CD4-positive, alpha-beta T cell (primary cell): ENCODE data around the gene HNRNPU. TPM values are rescaled to one million over a fixed set of nuclear protein-coding genes. Genes with fewer than 3 reads are reported as not detected.

Source experiments
- ATAC-seq: fragments of 200-7000 bp; cut with Tn5 transposase; one replicate; pipeline ENCODE4 v1.10.0; 2022; ENCODE audit warnings: mild to moderate bottlenecking; ENCODE audit not compliant: poor library complexity
- CTCF ChIA-PET: fragments of 350-600 bp; sonication (Branson Sonifier 250); formaldehyde crosslinking; loops from one replicate; lab custom pipeline; 2021; ENCODE audit warnings: antibody characterized with exemption, inconsistent platforms; lab: Charles Lee
- POLR2A ChIA-PET: fragments of 350-600 bp; sonication (Branson Sonifier 250); formaldehyde crosslinking; loops from one replicate; lab custom pipeline; 2021; ENCODE audit warnings: antibody characterized with exemption, inconsistent platforms; lab: Charles Lee
- DNase-seq, 14 experiments: peaks; one replicate each; pipeline ENCODE4 v3.0.0-alpha.2; 2013 to 2020; ENCODE audit warnings: mixed read lengths in 2 of 14
- H3K27ac ChIP-seq, 2 donors: one replicate each; pipeline versions ENCODE4 v1.5.1 to v1.7.0; 2013; ENCODE audit warnings: low read length in 2 of 2, low read depth in 1 of 2, mild to moderate bottlenecking in 1 of 2
- H3K27me3 ChIP-seq, 2 experiments: 1 replicate in 1 of 2; 2 replicates in 1 of 2; pipeline versions ENCODE4 v1.6.1 to v1.7.0; 2013; ENCODE audit warnings: low read length in 2 of 2, control low read depth in 1 of 2, mild to moderate bottlenecking in 1 of 2, moderate library complexity in 1 of 2; ENCODE audit not compliant: insufficient read depth in 2 of 2, control insufficient read depth in 1 of 2
- H3K36me3 ChIP-seq: one replicate; pipeline ENCODE4 v1.6.1; 2013; ENCODE audit warnings: low read length, control low read depth; ENCODE audit not compliant: insufficient read depth
- H3K4me1 ChIP-seq: one replicate; pipeline ENCODE4 v1.6.1; 2013; ENCODE audit warnings: low read length, control low read depth; ENCODE audit not compliant: insufficient read depth
- H3K4me3 ChIP-seq: one replicate; pipeline ENCODE4 v1.5.1; 2013; ENCODE audit warnings: mild to moderate bottlenecking, low read length, moderate library complexity
- H3K9me3 ChIP-seq, 2 experiments: 1 replicate in 1 of 2; 2 replicates in 1 of 2; pipeline versions ENCODE4 v1.6.1 to v1.7.0; 2013; ENCODE audit warnings: low read length in 2 of 2, mild to moderate bottlenecking in 2 of 2, control low read depth in 1 of 2, moderate library complexity in 1 of 2; ENCODE audit not compliant: control insufficient read depth in 1 of 2, insufficient read depth in 1 of 2
- H3K27ac Mint-ChIP-seq: one replicate; pipeline ENCODE4 v1.8.0; 2020; ENCODE audit warnings: mixed read lengths
- H3K27me3 Mint-ChIP-seq: one replicate; pipeline ENCODE4 v1.8.0; 2021; ENCODE audit warnings: mixed read lengths
- H3K36me3 Mint-ChIP-seq: one replicate; pipeline ENCODE4 v1.8.0; 2021; ENCODE audit warnings: low read depth, mixed read lengths
- H3K4me1 Mint-ChIP-seq: one replicate; pipeline ENCODE4 v1.8.0; 2021; ENCODE audit warnings: low read depth, mixed read lengths
- H3K4me3 Mint-ChIP-seq: one replicate; pipeline ENCODE4 v1.8.0; 2020; ENCODE audit warnings: mild to moderate bottlenecking, mixed read lengths
- H3K9me3 Mint-ChIP-seq: one replicate; pipeline ENCODE4 v1.8.0; 2020; ENCODE audit warnings: mixed read lengths
- intact Hi-C, 2 experiments: fragments of 100-400 bp; cut with DNase I in 1 of 2; cut with micrococcal nuclease in 1 of 2; formaldehyde crosslinking; loops; one replicate each; pipeline versions ENCODE4 v1.15.1 to v1.9.0; 2023 to 2025; cut with DNase I, micrococcal nuclease
- total RNA-seq, 174 experiments: library from RNA in 2 of 174; stranded (reverse) in 2 of 174; gene quantifications; one replicate each; pipeline ENCODE4 v1.2.3 and lab custom pipeline; 2021 to 2026
- TF ChIP-seq, protein P1 (sequence below): fragments of 200-600 bp; IDR thresholded peaks from one replicate; pipeline ENCODE4 v1.8.0; 2022; ENCODE audit warnings: antibody characterized with exemption, mild to moderate bottlenecking

HNRNPU gene
- total RNA-seq, 2 experiments from 2014 or later, result 415 TPM

GRCh38 chr1:244866355-244866754 lies 2.0 kb upstream of the HNRNPU start:
- Histone ChIP-seq H3K4me3 (no peak overlapping the region), H3K4me1 (peaks cover 12% of the 10 kb centered on the region), H3K27me3 (no peaks in the 10 kb centered on the region), H3K36me3 (peaks cover 12% of the 10 kb centered on the region), H3K27ac (no peak overlapping the region), H3K9me3 (no peaks in the 10 kb centered on the region)
- Mint-ChIP-seq H3K36me3 (peaks cover 37% of the 10 kb centered on the region), H3K4me1 (peaks cover 33% of the 10 kb centered on the region), H3K9me3 (no peaks in the 10 kb centered on the region), H3K27me3 (peaks cover 5% of the 10 kb centered on the region), H3K27ac (peak overlapping the region; percentile 98), H3K4me3 (peak overlapping the region; percentile 23)
- no peak for ATAC-seq
- POLR2A ChIA-PET, result interaction anchor here (5.5 to 22.6 kb wide), 3 partner anchors 26 to 104 kb away, joined by 58 to 1262 read pairs (median 354); partner anchors contain the start of gene COX20
- DNase-seq, result no peak
- TF ChIP-seq, protein P1, sequence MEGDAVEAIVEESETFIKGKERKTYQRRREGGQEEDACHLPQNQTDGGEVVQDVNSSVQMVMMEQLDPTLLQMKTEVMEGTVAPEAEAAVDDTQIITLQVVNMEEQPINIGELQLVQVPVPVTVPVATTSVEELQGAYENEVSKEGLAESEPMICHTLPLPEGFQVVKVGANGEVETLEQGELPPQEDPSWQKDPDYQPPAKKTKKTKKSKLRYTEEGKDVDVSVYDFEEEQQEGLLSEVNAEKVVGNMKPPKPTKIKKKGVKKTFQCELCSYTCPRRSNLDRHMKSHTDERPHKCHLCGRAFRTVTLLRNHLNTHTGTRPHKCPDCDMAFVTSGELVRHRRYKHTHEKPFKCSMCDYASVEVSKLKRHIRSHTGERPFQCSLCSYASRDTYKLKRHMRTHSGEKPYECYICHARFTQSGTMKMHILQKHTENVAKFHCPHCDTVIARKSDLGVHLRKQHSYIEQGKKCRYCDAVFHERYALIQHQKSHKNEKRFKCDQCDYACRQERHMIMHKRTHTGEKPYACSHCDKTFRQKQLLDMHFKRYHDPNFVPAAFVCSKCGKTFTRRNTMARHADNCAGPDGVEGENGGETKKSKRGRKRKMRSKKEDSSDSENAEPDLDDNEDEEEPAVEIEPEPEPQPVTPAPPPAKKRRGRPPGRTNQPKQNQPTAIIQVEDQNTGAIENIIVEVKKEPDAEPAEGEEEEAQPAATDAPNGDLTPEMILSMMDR, result no peak
- intact Hi-C loops, result loop anchor here in 1 of 2 experiments (10.0 kb wide), 1 partner anchor 412 kb away; the partner anchor contains the start of gene ADSS2
- CTCF ChIA-PET, result interaction anchor here (1.3 to 6.2 kb wide), 3 partner anchors 31 to 176 kb away, joined by 5 to 63 read pairs (median 6); partner anchors contain the start of gene COX20

DNA sequence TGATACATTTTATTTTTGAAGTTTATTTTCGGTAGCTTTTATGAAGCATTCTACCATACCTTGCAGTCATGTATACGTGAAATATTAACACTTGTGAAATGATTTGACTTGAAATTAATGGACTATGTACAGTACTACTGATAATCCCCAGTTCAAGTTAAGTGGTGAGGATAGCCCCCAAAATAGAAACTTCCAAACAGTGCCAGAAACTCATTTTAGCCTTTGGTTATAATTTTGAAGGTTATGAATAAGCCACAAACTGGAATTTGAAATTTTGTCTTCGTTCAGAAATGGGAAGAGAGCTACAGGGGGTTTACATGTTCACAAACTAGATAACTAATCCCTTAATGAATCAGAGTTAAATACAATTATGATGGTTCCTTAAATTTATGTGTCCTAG lies 1.5 kb upstream of the HNRNPU start:
- DNase-seq (no peak), ATAC-seq (no peak)
- intact Hi-C loops, result loop anchor here in 1 of 2 experiments (2.0 to 10.0 kb wide), 2 partner anchors 177 to 411 kb away; partner anchors contain the start of gene ADSS2
- ChIA-PET CTCF (interaction anchor here (1.2 to 6.2 kb wide), 4 partner anchors 30 to 177 kb away, joined by 3 to 63 read pairs (median 6); partner anchors contain the start of gene COX20), POLR2A (interaction anchor here (1.1 to 22.6 kb wide), 7 partner anchors 13 to 415 kb away, joined by 5 to 1262 read pairs (median 58); partner anchors contain the start of genes ADSS2 and COX20)
- Mint-ChIP-seq H3K36me3 (peaks cover 43% of the 10 kb centered on the region), H3K27me3 (peaks cover 5% of the 10 kb centered on the region), H3K4me1 (peaks cover 39% of the 10 kb centered on the region), H3K4me3 (peak overlapping the region; percentile 96), H3K27ac (peak overlapping the region; percentile 98), H3K9me3 (no peaks in the 10 kb centered on the region)
- Histone ChIP-seq H3K4me1 (peaks cover 14% of the 10 kb centered on the region), H3K27ac (peak overlapping the region; percentile 98 to 99), H3K4me3 (no peak overlapping the region), H3K9me3 (no peaks in the 10 kb centered on the region), H3K36me3 (peaks cover 16% of the 10 kb centered on the region), H3K27me3 (no peaks in the 10 kb centered on the region)
- TF ChIP-seq, protein P1, result no peak

DNA sequence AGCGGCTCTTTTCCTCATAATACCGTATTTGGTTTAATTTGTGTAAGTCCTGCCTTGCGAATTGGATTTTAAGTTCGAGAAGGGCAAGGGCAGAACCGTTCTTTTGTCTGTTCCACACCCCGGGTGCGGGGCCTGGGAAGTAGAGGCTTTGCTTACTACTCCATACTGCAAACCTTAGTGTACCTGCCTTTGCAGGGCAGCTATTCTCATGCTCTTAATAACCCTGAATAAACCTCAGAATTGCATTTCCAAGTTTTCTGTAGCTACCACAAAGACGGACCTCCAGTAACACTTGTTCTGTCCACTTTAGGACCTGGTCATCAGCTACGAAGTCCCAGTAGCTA lies 657 bp upstream of the HNRNPU start:
- Mint-ChIP-seq H3K9me3 (no peaks in the 10 kb centered on the region), H3K27me3 (peaks cover 5% of the 10 kb centered on the region), H3K36me3 (peaks cover 51% of the 10 kb centered on the region), H3K27ac (peak overlapping the region; percentile 98), H3K4me3 (peak overlapping the region; percentile 96), H3K4me1 (peaks cover 47% of the 10 kb centered on the region)
- Histone ChIP-seq H3K36me3 (peaks cover 24% of the 10 kb centered on the region), H3K4me3 (peak overlapping the region; percentile 91), H3K27ac (peak overlapping the region; percentile 98 to 99), H3K9me3 (no peaks in the 10 kb centered on the region), H3K27me3 (no peaks in the 10 kb centered on the region), H3K4me1 (peaks cover 20% of the 10 kb centered on the region)
- TF ChIP-seq, protein P1, result no peak
- no peak for ATAC-seq
- ChIA-PET CTCF (interaction anchor here (0.5 to 6.2 kb wide), 9 partner anchors 11 to 177 kb away, joined by 3 to 63 read pairs (median 3); partner anchors contain the start of gene COX20), POLR2A (interaction anchor here (0.6 to 22.6 kb wide), 15 partner anchors 10 to 1610 kb away, joined by 3 to 1262 read pairs (median 22); partner anchors contain the start of genes ADSS2, CATSPERE, CEP170 and COX20)
- peak in 8 of 14 experiments; percentile 8 to 52 (median 16) for DNase-seq
- intact Hi-C loops, result loop anchor here in 1 of 2 experiments (2.0 to 10.0 kb wide), 2 partner anchors 178 to 410 kb away; partner anchors contain the start of gene ADSS2
